NCI-H1930 (cell line): ENCODE data around the gene SPATA31C2.
A peak's percentile ranks its signal among the peaks of the same experiment; 100 is the strongest.
"Not testable (repeated sequence)": the region's sequence is repeated elsewhere in the genome, so short reads cannot be mapped to it uniquely, and the experiment has no call there.

ENCODE experiments used
- DNase-seq, 2 experiments: peaks; one replicate each; lab custom pipeline; 2025; lab: John Stamatoyannopoulos, UW

SPATA31C2 gene

GRCh38 chr9:88123413-88123812 lies 14.9 kb downstream of the SPATA31C2 start:
- not testable (repeated sequence) for DNase-seq

- DNase-seq: not testable (repeated sequence)
Measured at GRCh38 chr9:88118121-88118520, 20.2 kb downstream of the SPATA31C2 start.

DNA sequence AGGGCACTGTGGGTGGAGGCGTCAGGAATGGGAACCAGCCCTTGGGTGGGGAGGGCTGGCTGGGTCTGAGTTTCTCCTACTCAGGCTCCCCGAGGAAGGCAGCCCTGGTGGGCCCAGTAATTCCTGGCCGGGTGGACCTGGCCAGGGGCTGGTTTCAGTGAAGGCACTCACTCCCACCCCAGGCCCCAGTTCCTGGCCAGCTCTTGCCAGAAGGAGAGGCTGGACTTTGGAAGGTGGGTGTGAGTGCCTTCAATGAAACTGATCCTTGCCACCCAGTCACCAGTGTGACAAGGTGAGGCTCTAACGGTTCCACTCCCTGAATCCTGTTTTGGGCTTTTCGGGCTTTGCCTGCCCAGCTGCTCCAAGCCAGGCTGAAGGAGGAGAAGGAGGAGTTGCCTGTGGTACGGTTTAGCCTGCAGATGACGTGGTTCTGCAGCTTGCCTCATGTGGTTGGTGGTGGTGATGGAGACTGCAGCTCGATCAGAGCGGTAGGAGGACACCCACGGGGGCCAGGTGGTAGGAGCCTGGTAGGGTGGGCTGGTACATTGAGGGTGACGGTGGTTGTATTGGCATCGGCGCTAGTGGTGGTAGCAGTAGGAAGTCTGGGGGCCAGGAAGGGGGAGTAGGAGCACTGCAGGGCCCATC lies 23.2 kb downstream of the SPATA31C2 start:
- not testable (repeated sequence) for DNase-seq

DNA sequence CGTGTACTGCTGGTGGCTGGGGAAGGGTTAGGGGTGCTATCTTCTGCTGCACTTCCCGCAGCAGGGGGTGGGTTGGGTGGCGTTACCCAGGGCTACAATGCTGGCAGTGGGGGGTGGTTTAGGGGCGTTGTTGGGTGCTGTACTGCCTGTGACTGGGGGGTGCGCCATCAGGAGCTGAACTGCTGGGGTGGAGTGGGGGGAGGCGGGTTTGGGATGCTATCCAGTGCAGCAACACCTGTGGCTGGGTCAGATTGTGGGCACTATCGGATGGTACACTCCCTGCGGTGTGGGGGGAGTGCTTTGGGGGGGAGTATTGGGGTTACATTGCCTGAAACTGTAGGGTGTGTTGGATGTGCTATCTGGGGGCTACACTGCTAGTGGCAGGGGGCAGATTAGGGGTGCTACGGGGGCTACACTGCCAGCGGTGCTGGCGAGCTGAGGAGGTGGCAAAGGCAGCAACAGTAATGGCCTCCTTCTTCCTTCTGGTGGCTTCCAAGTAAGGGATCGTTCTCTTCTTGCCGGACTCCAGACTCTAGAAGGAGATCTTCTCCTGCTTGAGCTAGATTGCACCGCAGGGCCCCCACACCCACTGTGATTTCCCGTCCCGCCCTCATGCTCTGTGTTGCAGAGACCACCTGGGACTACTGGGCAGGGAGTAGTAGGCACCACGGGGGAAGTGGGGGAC lies 23.9 kb downstream of the SPATA31C2 start:
- not testable (repeated sequence) for DNase-seq

DNA sequence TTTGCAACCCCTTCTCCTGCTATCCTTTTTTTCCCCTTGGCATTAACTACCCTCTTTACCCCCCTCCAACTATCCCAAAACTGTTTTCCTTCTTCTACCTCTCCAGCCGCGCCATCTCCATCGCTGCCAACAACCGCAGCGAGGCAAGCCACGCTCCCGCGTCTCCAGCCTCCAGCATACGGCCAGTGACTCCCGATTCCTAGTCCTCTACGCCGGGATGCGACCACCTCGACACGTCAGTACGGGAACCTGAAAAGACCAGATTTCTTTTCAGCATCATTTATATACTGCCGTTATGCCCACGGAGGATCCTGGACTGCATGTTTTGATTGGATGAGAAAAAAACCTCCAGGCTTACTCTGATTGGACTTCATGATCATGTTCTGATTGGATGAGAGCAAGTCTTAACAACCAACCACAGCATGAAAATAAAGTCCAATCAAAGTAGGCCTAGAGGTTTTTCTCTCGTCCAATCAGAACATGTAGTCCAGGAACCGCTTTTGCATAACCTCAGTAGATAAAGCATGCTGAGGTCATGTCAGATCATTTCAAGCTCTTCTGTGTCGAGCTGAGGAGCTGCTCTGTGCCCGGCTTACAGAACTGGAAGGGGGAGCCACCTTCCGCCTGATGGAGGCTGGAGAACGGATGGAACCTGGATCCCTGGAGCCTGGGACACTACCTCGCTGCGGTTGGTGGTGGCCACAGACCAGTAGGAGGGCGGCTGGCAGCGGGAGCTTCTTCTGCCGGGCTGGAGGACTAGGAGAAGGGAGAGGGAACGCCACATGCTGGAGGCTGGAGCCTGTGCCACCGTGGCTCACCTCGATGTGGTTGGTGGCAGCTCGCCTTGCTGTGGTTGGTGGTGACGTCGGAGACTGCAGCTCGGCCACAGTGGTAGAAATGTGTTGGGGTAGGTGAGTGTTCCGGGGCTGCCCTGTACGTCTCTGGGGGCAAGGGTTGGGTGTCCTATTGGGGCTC lies 24.8 kb downstream of the SPATA31C2 start:
- peak; percentile 78 to 80 for DNase-seq

DNA sequence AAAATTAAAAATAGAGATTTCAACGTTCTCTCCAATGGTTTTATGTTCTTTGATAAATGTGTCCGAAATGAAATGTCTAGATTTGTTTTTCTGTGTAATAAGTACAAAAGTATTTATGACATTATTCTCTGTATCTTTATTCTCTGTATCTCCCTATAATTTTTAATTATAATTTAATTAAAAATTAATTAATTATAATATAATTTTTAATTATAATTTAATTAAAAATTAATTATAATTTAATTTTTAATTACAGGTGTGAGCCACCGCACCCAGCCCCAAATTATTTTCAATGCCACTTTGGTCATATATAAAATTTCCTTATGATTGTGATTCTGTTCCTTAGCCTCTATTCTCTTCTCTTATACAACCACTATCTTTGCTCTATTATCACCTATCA lies 28.2 kb downstream of the SPATA31C2 start:
- no peak for DNase-seq

GRCh38 chr9:88108779-88109178 lies 29.5 kb downstream of the SPATA31C2 start:
- DNase-seq: no peak

DNA sequence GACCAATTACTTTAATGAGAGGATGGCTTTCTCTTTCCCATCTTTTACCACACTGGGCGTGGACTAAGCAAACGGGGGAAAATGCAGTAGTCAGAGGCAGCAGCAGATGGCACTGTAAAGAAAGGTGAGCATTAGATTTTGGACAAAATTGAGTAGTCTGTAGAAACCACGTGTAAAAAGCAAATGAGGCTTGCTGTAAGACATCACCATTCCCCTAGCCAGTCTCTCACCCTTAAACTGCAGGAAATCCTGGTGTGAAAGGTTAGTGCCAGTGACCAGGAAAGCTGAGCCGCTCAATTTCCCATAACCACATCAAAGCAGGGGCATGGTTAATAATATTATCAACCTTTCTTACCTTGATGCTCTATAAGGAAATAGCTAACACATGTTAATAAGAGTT lies 31.8 kb downstream of the SPATA31C2 start:
- DNase-seq: peak in 1 of 2 experiments; percentile 2

GRCh38 chr9:88092797-88093331 lies 45.4 kb downstream of the SPATA31C2 start:
- DNase-seq: no peak

DNA sequence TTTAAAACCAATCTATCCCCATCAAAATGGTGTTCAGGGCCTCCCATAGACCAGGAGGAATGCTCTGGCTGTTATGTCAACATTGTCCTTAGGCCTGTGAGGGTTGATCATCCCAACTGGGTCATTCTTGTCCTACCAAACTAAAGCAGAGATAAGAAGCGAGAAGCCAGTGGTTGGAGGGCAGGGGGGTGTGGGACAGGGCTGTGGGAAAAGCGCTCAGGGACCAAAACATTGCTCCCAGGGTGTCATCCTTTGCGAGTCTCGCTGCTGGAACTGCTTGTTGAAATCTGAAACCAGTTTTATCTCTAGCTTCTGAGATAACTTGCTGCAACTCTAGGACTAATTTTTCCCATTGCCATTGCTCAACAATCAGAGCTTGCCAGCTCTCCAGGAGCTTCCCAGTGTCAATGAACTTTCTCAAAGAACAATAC lies 48.1 kb downstream of the SPATA31C2 start:
- DNase-seq: no peak

- DNase-seq: no peak
Measured at GRCh38 chr9:88087906-88088305, 50.4 kb downstream of the SPATA31C2 start.

GRCh38 chr9:88085476-88085875 lies 52.8 kb downstream of the SPATA31C2 start:
- no peak for DNase-seq

GRCh38 chr9:88084357-88085183 lies 53.7 kb downstream of the SPATA31C2 start:
- DNase-seq: no peak
